HG03439 (cell line): ENCODE data around the gene DUS1L.

Source experiments
- ATAC-seq: cut with Tn5 transposase; IDR thresholded peaks from one replicate; pipeline ENCODE4 v1.9.1; 2021; ENCODE audit warnings: mild to moderate bottlenecking, moderate library complexity; ENCODE audit not compliant: unreplicated experiment

DUS1L gene

DNA sequence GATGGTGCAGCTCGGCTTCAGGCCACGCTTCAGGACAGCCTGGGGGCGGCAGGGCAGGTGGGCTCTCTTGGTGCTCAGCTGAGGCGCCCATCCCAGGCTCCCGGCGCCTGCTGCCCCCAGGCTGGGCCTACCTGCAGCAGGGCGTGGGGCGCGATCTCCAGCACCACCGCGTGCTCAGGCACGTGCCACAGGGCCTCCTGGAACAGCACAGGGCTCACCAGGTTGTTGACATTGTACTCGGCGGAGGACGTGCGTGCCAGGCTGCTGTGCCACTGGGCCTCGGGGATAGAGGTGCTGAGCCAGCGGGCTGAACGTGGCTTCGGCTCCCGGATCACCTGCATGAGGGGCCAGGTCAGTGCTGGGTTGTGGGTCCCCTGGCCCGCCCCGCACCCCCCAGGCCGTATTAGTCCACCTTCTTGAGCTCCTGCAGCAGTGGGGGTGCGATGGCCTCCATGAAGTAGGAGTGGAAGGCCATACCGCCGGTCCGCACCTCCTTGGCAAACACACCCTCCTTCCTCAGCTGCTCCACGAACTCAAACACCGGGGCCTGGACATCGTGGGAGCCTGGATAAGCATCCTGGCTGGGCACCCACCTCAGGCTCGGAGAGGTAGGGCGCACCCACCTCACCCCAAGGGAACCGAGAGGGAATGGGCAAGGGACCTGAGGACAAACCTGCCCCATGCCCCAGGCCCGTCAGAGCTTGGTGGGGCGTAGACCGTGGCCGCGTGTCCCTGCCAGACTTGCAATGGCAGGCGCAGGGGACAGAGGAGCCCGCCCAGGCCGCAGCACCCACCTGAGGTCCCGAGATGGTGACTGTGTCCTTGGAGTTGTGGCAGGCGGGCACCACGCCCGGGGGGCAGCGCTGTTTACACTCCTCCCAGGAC is 23.5 kb upstream of the DUS1L start:
- no peak for ATAC-seq

- ATAC-seq, result no peak
These were observed 22.6 kb upstream of the DUS1L start for GRCh38 chr17:82087961-82088837.

GRCh38 chr17:82086941-82087906 is 21.6 kb upstream of the DUS1L start:
- no peak for ATAC-seq

DNA sequence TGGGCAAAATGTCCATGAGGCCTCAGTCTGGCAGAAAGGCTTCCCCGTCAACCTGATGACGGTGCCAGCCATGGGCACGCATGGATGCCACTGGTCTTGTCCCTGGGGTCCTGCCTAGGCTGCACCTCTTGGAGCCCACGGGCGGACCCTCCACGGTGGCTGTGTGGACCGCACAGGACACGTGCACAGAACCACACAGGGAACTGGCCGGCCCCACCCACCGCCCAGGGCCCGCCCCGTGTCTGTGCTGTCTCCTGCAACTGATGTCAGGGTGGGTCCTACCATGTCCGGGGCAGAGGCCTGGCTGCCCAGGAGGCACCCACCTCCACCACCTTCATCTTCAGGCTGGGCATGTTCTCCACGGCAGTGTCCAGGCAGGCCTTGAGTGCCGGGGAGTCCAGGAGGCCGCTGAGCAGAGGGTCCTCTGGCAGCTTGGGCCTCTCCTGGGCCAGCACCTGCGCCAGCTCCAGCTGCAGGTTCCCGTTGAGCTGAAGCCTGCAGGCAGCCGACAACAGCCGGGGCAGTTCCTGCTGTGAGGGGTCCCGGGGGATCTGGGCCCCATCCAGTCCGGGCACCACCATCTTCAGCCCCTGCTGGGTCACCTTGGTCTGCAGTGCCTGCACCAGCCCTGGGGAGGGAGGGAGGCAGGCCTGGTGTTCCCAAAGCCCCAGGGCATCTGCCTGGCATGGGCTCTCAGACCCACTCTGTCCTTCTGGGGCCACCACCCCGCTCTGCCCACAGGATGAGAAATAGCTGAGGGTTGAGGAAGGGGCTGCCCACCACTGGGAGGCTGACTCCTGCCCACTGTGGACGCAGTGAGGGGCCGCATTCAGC is 20.5 kb upstream of the DUS1L start:
- ATAC-seq, result no peak

- no peak for ATAC-seq
These were observed 19.6 kb upstream of the DUS1L start for GRCh38 chr17:82085031-82085861.

DNA sequence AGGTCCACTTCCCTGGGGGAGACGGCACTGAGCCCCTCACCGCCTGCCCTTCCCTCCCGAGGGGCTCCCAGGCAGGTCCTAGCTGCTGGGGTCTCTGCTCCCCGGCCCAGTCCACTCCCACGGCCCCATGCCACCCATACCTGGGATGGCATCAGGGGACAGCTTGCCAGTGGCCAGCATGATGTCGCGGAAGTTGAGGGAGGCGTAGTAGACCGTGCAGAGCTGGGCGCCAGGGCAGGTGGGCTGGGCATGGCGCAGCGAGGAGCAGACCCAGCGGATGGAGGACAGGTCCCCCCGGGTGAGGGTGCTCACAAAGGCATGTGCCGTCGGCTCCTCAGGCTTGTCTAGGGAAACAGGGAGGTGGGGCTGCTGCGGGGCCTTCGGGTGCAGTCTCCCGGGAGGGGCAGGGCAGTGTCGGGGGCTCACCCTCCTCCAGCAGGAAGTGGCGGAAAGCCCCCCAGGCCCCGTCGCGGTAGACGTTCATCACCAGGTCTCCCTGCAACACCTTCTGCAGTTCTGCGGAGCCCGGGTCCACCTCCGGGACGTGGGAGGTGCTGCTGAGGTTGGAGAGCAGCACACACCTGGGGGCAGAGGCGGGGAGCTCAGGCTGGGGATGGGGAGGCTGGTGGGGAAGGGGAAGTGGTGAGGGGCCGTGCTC is 18.9 kb upstream of the DUS1L start:
- ATAC-seq, result no peak

GRCh38 chr17:82083533-82084359 is 18.1 kb upstream of the DUS1L start:
- ATAC-seq, result no peak

- no peak for ATAC-seq
These were observed 17.4 kb upstream of the DUS1L start for GRCh38 chr17:82083009-82083408.

GRCh38 chr17:82082456-82082855 is 16.9 kb upstream of the DUS1L start:
- ATAC-seq, result no peak

GRCh38 chr17:82081966-82082365 is 16.4 kb upstream of the DUS1L start:
- no peak for ATAC-seq

DNA sequence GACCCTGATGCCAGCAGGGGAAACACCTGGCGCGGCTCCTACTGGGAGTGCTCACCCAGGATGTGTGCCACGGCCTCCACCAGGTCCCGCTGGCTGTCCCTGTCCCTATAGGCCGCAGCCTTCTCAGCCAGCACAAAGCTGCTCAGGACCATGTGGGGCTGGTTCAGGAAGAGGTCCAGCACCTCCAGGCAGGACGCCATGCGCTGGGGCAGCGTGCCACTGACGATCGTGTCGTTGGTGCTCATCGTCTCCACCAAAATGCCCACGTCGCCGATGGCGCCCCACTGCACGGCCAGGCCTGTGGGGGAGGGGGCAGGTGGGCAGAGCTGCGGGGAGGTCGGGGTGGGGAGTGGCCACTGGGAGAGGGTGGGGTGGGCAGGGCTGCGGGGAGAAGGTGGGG is 15.9 kb upstream of the DUS1L start:
- no peak for ATAC-seq

DNA sequence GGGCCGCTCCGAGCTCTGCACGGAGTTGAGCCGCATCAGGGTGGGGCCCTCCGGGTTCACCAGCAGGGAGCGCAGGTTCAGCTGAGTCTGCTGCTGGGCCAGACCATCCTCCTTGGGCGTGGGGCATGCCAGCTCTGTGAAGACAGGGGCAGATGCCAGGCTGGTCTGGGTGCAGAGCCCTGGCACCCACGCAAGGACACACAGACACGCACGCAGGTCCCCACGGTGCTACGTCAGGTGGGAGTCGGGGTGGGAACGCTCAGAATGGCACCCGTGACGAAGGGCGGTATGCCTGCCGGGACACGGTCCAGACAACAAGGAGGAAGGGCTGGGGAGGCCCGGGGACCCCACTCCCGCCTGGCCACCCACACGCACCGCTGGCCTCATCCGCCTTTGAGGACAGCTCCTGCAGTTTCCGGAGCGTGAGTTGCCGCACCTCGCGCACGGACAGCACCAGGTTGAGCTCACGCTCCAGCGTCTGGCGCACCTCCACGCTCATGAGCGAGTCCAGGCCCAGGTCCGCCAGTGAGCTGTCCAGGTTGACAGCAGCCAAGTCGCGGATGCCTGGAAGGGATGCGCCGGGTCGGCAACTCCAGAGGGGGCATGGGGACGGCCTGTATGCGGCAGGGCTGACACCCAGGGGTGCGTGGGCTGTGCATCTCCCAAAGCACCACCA is 15.3 kb upstream of the DUS1L start:
- no peak for ATAC-seq

GRCh38 chr17:82080048-82080788 is 14.6 kb upstream of the DUS1L start:
- no peak for ATAC-seq

GRCh38 chr17:82079001-82079677 is 13.5 kb upstream of the DUS1L start:
- ATAC-seq, result no peak

GRCh38 chr17:82078433-82078832 is 12.8 kb upstream of the DUS1L start:
- no peak for ATAC-seq
